Chondrocyte (in vitro differentiated cells): ENCODE data around the gene GLP2R. TPM values are rescaled to one million over a fixed set of nuclear protein-coding genes. Genes with fewer than 3 reads are reported as not detected.
"Not testable (repeated sequence)": the region's sequence is repeated elsewhere in the genome, so short reads cannot be mapped to it uniquely, and the experiment has no call there.

ENCODE experiments used
- DNase-seq: peaks from one replicate; pipeline ENCODE4 v3.0.0; 2021; ENCODE audit warnings: mixed read lengths, low spot score
- H3K27ac Mint-ChIP-seq: one replicate; pipeline ENCODE4 v1.8.0; 2021; ENCODE audit warnings: mild to moderate bottlenecking, moderate library complexity, mixed read lengths; ENCODE audit not compliant: unreplicated experiment
- H3K27me3 Mint-ChIP-seq: 2 replicates; pipeline ENCODE4 v1.8.0; 2021; ENCODE audit warnings: low read depth, mixed read lengths
- H3K36me3 Mint-ChIP-seq: 2 replicates; pipeline ENCODE4 v1.8.0; 2021; ENCODE audit warnings: low read depth, mixed read lengths
- H3K4me1 Mint-ChIP-seq: 2 replicates; pipeline ENCODE4 v1.8.0; 2021; ENCODE audit warnings: low read depth, mild to moderate bottlenecking, mixed read lengths
- H3K4me3 Mint-ChIP-seq: one replicate; pipeline ENCODE4 v1.8.0; 2021; ENCODE audit warnings: mild to moderate bottlenecking, moderate library complexity, mixed read lengths; ENCODE audit not compliant: unreplicated experiment
- H3K9me3 Mint-ChIP-seq: 2 replicates; pipeline ENCODE4 v1.8.0; 2021; ENCODE audit warnings: low read depth, mixed read lengths
- CTCF ChIP-seq: fragments of 200-600 bp; sonication (generic); IDR thresholded peaks from 2 replicates; pipeline ENCODE4 v1.5.0; 2021; ENCODE audit warnings: antibody characterized with exemption, mild to moderate bottlenecking, moderate library complexity
- long read RNA-seq: library from polyadenylated mRNA; stranded (forward); transcript quantifications from one replicate; pipeline ENCODE4 v2.0.0, GENCODE V29; 2021
- total RNA-seq: library from RNA; stranded (reverse); gene quantifications from 3 replicates; pipeline ENCODE4 v1.2.1, GENCODE V29; 2021

The GLP2R gene
- total RNA-seq = 2.2 to 5.4 TPM (median 2.3 TPM) in 3 replicates
- long read RNA-seq, partial matches to known transcripts = 4 of 6 reads
- long read RNA-seq, other reads (novel, unspliced or antisense) = 2 of 6 reads

- Mint-ChIP-seq H3K27ac (no peak within 1 kb of the TSS), H3K4me3 (no peak within 1 kb of the TSS), H3K4me1 (peaks cover 51% of the 10 kb centered on the region), H3K27me3 (no peaks in the 10 kb centered on the region), H3K9me3 (peaks cover 3% of the 10 kb centered on the region), H3K36me3 (no peaks in the 10 kb centered on the region)
- TF ChIP-seq CTCF = no peak
- no peak for DNase-seq
Measured at GRCh38 chr17:9825641-9826150, at the start of gene GLP2R. Gene GLP2R (plus strand): TSS chr17:9825924. CDS start chr17:9826064, 140 bp downstream.

GRCh38 chr17:9776911-9777310 lies 48.8 kb upstream of the GLP2R start:
- Mint-ChIP-seq H3K4me1 (no peaks in the 10 kb centered on the region), H3K27ac (no peak overlapping the region), H3K9me3 (peaks cover 3% of the 10 kb centered on the region), H3K36me3 (peaks cover 3% of the 10 kb centered on the region), H3K4me3 (no peak overlapping the region), H3K27me3 (peaks cover 10% of the 10 kb centered on the region)
- DNase-seq = no peak
- no peak for TF ChIP-seq CTCF

- peaks cover 5% of the 10 kb centered on the region for H3K36me3 Mint-ChIP-seq
- H3K4me3 Mint-ChIP-seq = no peak overlapping the region
- no peaks in the 10 kb centered on the region for H3K4me1 Mint-ChIP-seq
- DNase-seq = no peak
- peaks cover 13% of the 10 kb centered on the region for H3K27me3 Mint-ChIP-seq
- H3K27ac Mint-ChIP-seq = no peak overlapping the region
- peaks cover 3% of the 10 kb centered on the region for H3K9me3 Mint-ChIP-seq
- TF ChIP-seq CTCF = no peak
Measured at GRCh38 chr17:9780552-9780951, 45.2 kb upstream of the GLP2R start.

- TF ChIP-seq CTCF = no peak
- no peak overlapping the region for H3K4me3 Mint-ChIP-seq
- H3K4me1 Mint-ChIP-seq = no peaks in the 10 kb centered on the region
- H3K36me3 Mint-ChIP-seq = peaks cover 2% of the 10 kb centered on the region
- DNase-seq = no peak
- no peaks in the 10 kb centered on the region for H3K9me3 Mint-ChIP-seq
- H3K27me3 Mint-ChIP-seq = peaks cover 7% of the 10 kb centered on the region
- no peak overlapping the region for H3K27ac Mint-ChIP-seq
Measured at GRCh38 chr17:9783050-9783449, 42.7 kb upstream of the GLP2R start.

- not testable (repeated sequence) for H3K4me3 Mint-ChIP-seq, H3K27me3 Mint-ChIP-seq, H3K27ac Mint-ChIP-seq, H3K9me3 Mint-ChIP-seq, H3K4me1 Mint-ChIP-seq, DNase-seq, H3K36me3 Mint-ChIP-seq
Measured at GRCh38 chr17:9783465-9783864, 42.3 kb upstream of the GLP2R start.

- peaks cover 2% of the 10 kb centered on the region for H3K36me3 Mint-ChIP-seq
- H3K9me3 Mint-ChIP-seq = no peaks in the 10 kb centered on the region
- H3K27ac Mint-ChIP-seq = no peak overlapping the region
- H3K27me3 Mint-ChIP-seq = peaks cover 7% of the 10 kb centered on the region
- no peak overlapping the region for H3K4me3 Mint-ChIP-seq
- TF ChIP-seq CTCF = no peak
- no peak for DNase-seq
- H3K4me1 Mint-ChIP-seq = peaks cover 7% of the 10 kb centered on the region
Measured at GRCh38 chr17:9784544-9784943, 41.2 kb upstream of the GLP2R start.
